Testis (tissue), 3 donors: Measurements from ENCODE around the gene RNF126. TPM values are rescaled to one million over a fixed set of nuclear protein-coding genes. Genes with fewer than 3 reads are reported as not detected.

Experiments
- polyA plus RNA-seq: library from polyadenylated mRNA; stranded (reverse); fragments of 350-450 nt; fragmentation: Illumina TruSeq; extraction: RNeasy Lipid Tissue Mini Kit (QIAGEN cat#74804); gene quantifications from one replicate; pipeline ENCODE4 v1.2.3, GENCODE V29; 2014; ENCODE audit warnings: low read depth, low replicate concordance; ENCODE audit not compliant: insufficient read depth
- total RNA-seq, 2 donors: library from RNA; depleted of rRNA; stranded (reverse); fragments of >200 nt; gene quantifications; one replicate each; pipeline ENCODE4 v1.2.3, GENCODE V29; 2016

Gene RNF126
- total and polyA plus RNA-seq, 3 donors from 2014 or later, result 107 to 158 (median 148) TPM

Other genes starting within 250 kb of the RNF126 start
- gene SHC2, start 202.2 kb downstream of the RNF126 start, total RNA-seq, result 10 to 100 TPM; 57.8 to 67.3 TPM
- gene SHC2, start 202.2 kb downstream of the RNF126 start, polyA plus RNA-seq, result 26.7 TPM
- 1 to 10 TPM; 2.2 to 2.3 TPM for gene MADCAM1, start 166.7 kb downstream of the RNF126 start, total RNA-seq
- gene MADCAM1, start 166.7 kb downstream of the RNF126 start, polyA plus RNA-seq, result 1.6 TPM
- gene TPGS1, start 155.7 kb downstream of the RNF126 start, total RNA-seq, result 100 to 1,000 TPM in 1 of 2 donors, 10 to 100 TPM in 1; 98.5 to 104 TPM
- gene TPGS1, start 155.7 kb downstream of the RNF126 start, polyA plus RNA-seq, result 5.4 TPM
- 100 to 1,000 TPM; 205 to 249 TPM for gene CDC34, start 131.5 kb downstream of the RNF126 start, total RNA-seq
- 149 TPM for gene CDC34, start 131.5 kb downstream of the RNF126 start, polyA plus RNA-seq
- 1 to 10 TPM in 1 of 2 donors, under 1 TPM in 1; 0.31 to 1.4 TPM for gene GZMM, start 119.2 kb downstream of the RNF126 start, total RNA-seq
- 2.2 TPM for gene GZMM, start 119.2 kb downstream of the RNF126 start, polyA plus RNA-seq
- gene BSG, start 90.6 kb downstream of the RNF126 start, total RNA-seq, result 1,000 to 10,000 TPM; 1,391 to 1,458 TPM
- 870 TPM for gene BSG, start 90.6 kb downstream of the RNF126 start, polyA plus RNA-seq
- 10 to 100 TPM in 1 of 2 donors, 1 to 10 TPM in 1; 6.6 to 12.4 TPM for gene HCN2, start 73.3 kb downstream of the RNF126 start, total RNA-seq
- gene HCN2, start 73.3 kb downstream of the RNF126 start, polyA plus RNA-seq, result 5.5 TPM
- gene POLRMT, start 29.7 kb downstream of the RNF126 start, total RNA-seq, result 100 to 1,000 TPM; 116 to 137 TPM
- 178 TPM for gene POLRMT, start 29.7 kb downstream of the RNF126 start, polyA plus RNA-seq
- 1 to 10 TPM; 1.8 to 3.1 TPM for gene FGF22, start 23.3 kb downstream of the RNF126 start, total RNA-seq
- 2.6 TPM for gene FGF22, start 23.3 kb downstream of the RNF126 start, polyA plus RNA-seq
- gene FSTL3, start 13.2 kb upstream of the RNF126 start, total RNA-seq, result 100 to 1,000 TPM; 343 to 397 TPM
- 98.6 TPM for gene FSTL3, start 13.2 kb upstream of the RNF126 start, polyA plus RNA-seq
- not detected for gene PRSS57, start 32.2 kb upstream of the RNF126 start, total RNA-seq
- not detected for gene PRSS57, start 32.2 kb upstream of the RNF126 start, polyA plus RNA-seq
- gene PALM, start 45.7 kb upstream of the RNF126 start, total RNA-seq, result 10 to 100 TPM; 35.5 to 47.8 TPM
- gene PALM, start 45.7 kb upstream of the RNF126 start, polyA plus RNA-seq, result 46.4 TPM
- gene MISP, start 87.9 kb upstream of the RNF126 start, total RNA-seq, result 1 to 10 TPM; 1.1 to 3.1 TPM
- 1.1 TPM for gene MISP, start 87.9 kb upstream of the RNF126 start, polyA plus RNA-seq
- gene PTBP1, start 134.2 kb upstream of the RNF126 start, total RNA-seq, result 100 to 1,000 TPM; 168 to 196 TPM
- 116 TPM for gene PTBP1, start 134.2 kb upstream of the RNF126 start, polyA plus RNA-seq
- gene PLPPR3, start 158.7 kb upstream of the RNF126 start, total RNA-seq, result 10 to 100 TPM; 16.9 to 20.1 TPM
- gene PLPPR3, start 158.7 kb upstream of the RNF126 start, polyA plus RNA-seq, result 2.7 TPM
- 1 to 10 TPM; 5.4 to 5.8 TPM for gene AZU1, start 164.6 kb upstream of the RNF126 start, total RNA-seq
- 1.4 TPM for gene AZU1, start 164.6 kb upstream of the RNF126 start, polyA plus RNA-seq
- 1 to 10 TPM; 1.0 to 1.8 TPM for gene PRTN3, start 177.8 kb upstream of the RNF126 start, total RNA-seq
- not detected for gene PRTN3, start 177.8 kb upstream of the RNF126 start, polyA plus RNA-seq
- gene ELANE, start 189.1 kb upstream of the RNF126 start, total RNA-seq, result under 1 TPM in 1 of 2 donors, not detected in 1; 0.74 TPM
- gene ELANE, start 189.1 kb upstream of the RNF126 start, polyA plus RNA-seq, result 0.50 TPM
- gene CFD, start 196.4 kb upstream of the RNF126 start, total RNA-seq, result 100 to 1,000 TPM in 1 of 2 donors, 10 to 100 TPM in 1; 83.1 to 185 TPM
- gene CFD, start 196.4 kb upstream of the RNF126 start, polyA plus RNA-seq, result 84.3 TPM
- 100 to 1,000 TPM in 1 of 2 donors, 10 to 100 TPM in 1; 94.7 to 124 TPM for gene MED16, start 230.0 kb upstream of the RNF126 start, total RNA-seq
- 50.7 TPM for gene MED16, start 230.0 kb upstream of the RNF126 start, polyA plus RNA-seq
- not detected for gene RNU6-9, start 230.3 kb upstream of the RNF126 start, total RNA-seq
- gene RNU6-9, start 230.3 kb upstream of the RNF126 start, polyA plus RNA-seq, result not detected